GM18520 (cell line): ENCODE data around the gene FBXO24.
A peak's percentile ranks its signal among the peaks of the same experiment; 100 is the strongest.
"Not testable (repeated sequence)": the region's sequence is repeated elsewhere in the genome, so short reads cannot be mapped to it uniquely, and the experiment has no call there.

ENCODE experiments used
- ATAC-seq: cut with Tn5 transposase; IDR thresholded peaks from one replicate; pipeline ENCODE4 v1.9.1; 2021; ENCODE audit not compliant: unreplicated experiment

The FBXO24 gene, protein sequence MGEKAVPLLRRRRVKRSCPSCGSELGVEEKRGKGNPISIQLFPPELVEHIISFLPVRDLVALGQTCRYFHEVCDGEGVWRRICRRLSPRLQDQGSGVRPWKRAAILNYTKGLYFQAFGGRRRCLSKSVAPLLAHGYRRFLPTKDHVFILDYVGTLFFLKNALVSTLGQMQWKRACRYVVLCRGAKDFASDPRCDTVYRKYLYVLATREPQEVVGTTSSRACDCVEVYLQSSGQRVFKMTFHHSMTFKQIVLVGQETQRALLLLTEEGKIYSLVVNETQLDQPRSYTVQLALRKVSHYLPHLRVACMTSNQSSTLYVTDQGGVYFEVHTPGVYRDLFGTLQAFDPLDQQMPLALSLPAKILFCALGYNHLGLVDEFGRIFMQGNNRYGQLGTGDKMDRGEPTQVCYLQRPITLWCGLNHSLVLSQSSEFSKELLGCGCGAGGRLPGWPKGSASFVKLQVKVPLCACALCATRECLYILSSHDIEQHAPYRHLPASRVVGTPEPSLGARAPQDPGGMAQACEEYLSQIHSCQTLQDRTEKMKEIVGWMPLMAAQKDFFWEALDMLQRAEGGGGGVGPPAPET

GRCh38 chr7:100586266-100587025 lies at the start of gene FBXO24:
Gene FBXO24 (plus strand): TSS chr7:100586328. CDS start chr7:100586626, 298 bp downstream.
- peak; percentile 81 for ATAC-seq

GRCh38 chr7:100536695-100537094 lies 49.4 kb upstream of the FBXO24 start:
- not testable (repeated sequence) for ATAC-seq

GRCh38 chr7:100538348-100538653 lies 47.8 kb upstream of the FBXO24 start:
- ATAC-seq: no peak

DNA sequence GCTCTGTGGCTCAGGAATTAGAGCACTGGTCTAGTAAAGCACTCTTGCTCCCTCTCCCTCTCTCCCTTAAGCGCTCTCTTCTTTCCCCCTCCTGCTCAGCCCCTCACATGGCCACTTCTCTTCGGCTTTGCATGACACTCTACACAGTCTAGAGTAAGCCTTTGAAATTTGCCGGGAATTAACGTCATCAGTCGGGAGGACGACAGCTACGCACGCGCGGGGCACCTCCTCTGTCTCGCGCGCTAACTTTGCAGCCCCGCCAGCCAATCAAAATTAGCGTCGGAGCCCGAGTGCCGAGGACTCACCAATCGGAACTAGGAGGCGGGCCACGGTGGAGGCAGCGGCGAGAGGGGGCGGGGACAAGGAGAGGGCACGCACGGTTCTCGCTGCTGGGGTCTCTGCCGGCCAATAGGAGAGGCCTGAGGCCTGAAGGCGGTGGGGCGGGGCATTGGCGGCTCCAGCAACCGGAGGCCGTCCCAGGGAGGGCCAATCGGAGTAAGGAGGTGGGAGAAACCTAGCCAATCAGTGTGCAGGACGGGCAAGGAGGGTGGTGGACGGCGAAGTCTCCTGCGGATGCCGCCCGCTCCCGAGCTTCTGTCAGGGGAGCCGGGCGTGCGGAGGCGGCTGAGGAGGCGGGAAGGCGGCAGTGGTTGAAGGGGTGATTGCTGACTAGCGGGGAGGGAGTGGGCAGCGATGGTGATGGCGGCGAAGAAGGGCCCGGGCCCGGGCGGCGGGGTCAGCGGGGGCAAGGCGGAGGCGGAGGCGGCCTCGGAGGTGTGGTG lies 47.3 kb upstream of the FBXO24 start, which contains the start of gene AGFG2:
TSS of gene AGFG2 (plus strand) at position 550 of the 782 bp plus-strand sequence. CDS start at position 694, 144 bp downstream.
- peak; percentile 90 for ATAC-seq

DNA sequence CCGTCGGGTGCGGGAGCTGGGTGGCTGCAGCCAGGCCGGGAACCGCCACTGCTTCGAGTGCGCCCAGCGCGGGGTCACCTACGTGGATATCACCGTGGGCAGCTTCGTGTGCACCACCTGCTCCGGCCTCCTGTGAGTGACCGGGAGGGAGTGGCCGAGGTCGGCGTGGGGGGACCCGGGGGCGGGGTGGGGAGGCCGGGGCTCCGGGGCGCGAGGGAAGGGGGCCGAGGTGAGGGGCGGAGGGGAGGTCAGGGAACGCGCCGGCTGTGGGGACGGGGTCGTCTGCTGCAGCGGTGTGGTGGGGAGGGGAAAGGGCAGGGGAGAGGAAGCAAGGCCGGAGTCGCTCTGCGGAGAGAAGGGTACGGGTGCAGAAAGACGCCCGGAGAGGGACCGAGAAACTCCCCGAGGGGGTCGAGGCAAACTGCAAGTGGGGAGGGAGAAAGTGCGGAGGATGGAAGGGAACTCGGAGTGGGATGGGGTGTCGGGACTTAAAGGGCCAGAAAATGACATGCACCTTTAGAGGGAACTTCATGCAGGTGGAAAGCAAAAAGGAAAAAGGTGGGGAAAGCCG lies 46.6 kb upstream of the FBXO24 start:
- ATAC-seq: no peak

DNA sequence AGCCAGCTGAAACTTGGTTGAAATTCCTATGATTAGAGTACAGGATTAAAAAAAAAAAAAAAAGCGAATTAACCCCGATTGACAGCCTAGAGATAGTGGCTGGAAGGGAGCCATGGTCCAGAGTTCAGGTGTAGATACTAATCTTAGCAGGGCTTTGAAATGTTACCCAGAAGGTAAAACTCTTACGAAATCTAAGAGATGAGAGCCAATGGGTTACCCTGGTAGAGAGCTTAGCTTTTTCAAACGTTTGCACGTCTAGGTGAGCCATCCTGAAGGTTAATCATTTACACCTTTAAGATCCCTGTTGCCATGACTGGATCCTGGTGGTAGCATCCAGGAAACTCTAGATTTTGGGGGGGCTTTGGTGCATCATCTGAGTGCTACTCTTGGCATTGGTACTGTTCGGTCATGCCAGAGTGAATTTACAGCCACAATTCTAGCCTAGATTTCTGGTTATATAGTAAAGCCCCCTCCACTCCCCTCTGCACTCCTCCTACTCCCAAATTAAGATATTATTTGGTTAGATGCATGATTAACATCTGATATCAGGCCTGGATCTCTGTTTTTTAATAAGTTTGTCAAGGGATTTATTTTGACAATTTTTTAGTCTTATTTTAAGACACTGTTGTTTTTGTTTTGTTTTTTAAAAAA lies 45.9 kb upstream of the FBXO24 start:
- no peak for ATAC-seq

GRCh38 chr7:100541309-100541708 lies 44.8 kb upstream of the FBXO24 start:
- ATAC-seq: not testable (repeated sequence)

GRCh38 chr7:100543586-100543985 lies 42.5 kb upstream of the FBXO24 start:
- ATAC-seq: no peak

DNA sequence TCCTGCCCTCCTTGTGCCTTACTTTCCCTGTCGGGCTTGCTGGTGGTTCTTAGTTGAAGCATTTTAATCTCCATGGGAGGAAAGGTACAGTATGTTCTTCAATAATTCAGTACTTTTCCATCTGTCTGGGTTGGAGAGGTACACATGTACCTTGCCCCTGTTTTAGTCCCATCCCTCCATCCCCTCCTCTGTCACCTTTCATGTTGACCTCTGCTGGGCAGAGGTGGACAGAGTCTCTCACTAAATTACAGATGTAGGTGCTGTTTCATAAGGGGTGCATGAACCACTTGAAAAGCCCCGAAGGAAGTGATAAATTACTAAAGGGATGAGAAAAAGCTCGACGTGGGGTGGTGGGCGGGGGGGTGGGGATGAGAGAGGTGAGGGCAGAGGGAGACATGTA lies 41.7 kb upstream of the FBXO24 start:
- no peak for ATAC-seq

GRCh38 chr7:100544967-100545359 lies 41.2 kb upstream of the FBXO24 start:
- ATAC-seq: no peak

GRCh38 chr7:100545360-100546128 lies 40.6 kb upstream of the FBXO24 start:
- peak; percentile 40 for ATAC-seq

- ATAC-seq: peak; percentile 33
These were observed 39.8 kb upstream of the FBXO24 start for GRCh38 chr7:100546129-100546925.

- no peak for ATAC-seq
These were observed 39.0 kb upstream of the FBXO24 start for GRCh38 chr7:100546926-100547800.

- ATAC-seq: no peak
These were observed 38.3 kb upstream of the FBXO24 start for GRCh38 chr7:100547872-100548271.

GRCh38 chr7:100548446-100548845 lies 37.7 kb upstream of the FBXO24 start:
- not testable (repeated sequence) for ATAC-seq

- no peak for ATAC-seq
These were observed 33.6 kb upstream of the FBXO24 start for GRCh38 chr7:100552532-100552931.

DNA sequence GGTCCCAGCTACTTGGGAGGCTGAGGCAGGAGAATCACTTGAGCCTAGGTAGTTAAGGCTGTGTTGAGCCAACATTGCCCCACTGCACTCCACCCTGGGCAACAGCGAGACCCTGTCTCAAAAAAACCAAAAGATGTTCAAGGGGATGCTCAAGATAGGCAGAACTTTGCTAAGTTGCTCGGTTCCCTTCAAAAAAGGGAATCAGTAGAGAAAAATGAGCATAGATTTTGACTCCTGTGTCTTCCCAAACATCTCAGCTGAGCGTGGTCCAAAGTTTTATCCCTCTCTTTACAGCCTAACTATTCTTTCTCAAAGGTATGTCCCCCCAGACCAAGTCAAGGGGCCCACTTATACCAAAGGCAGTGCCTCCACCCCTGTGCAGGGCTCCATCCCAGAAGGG lies 33.1 kb upstream of the FBXO24 start:
- no peak for ATAC-seq

GRCh38 chr7:100555701-100556100 lies 30.4 kb upstream of the FBXO24 start:
- no peak for ATAC-seq
